K562 (cell line): ENCODE results near the gene APBA2. TPM values are rescaled to one million over a fixed set of nuclear protein-coding genes. Genes with fewer than 3 reads are reported as not detected.

ENCODE experiments used
- ATAC-seq: fragments of 200-7000 bp; cut with Tn5 transposase; 3 replicates; pipeline ENCODE4 v1.9.1; 2020; ENCODE audit warnings: moderate library complexity
- BruUV-seq: library from RNA; stranded (reverse); fragments of 400-500 nt; replicated peaks from 2 replicates; lab custom pipeline; 2021; lab: Mats Ljungman, UMichigan
- CTCF ChIA-PET: fragments of 300-600 bp; formaldehyde crosslinking; extraction: SDS; loops from one replicate; lab custom pipeline; 2021; ENCODE audit warnings: low intra/inter-chr PET ratio; lab: Yijun Ruan, JAX
- POLR2A ChIA-PET: fragments of 300-600, 350-650 bp; sonication (Branson Sonifier 250); formaldehyde crosslinking; extraction: SDS; loops from one replicate; lab custom pipeline; 2021; ENCODE audit warnings: antibody characterized with exemption, inconsistent platforms; lab: Yijun Ruan, JAX
- DNase-seq, 4 experiments: peaks; one replicate each; pipeline versions ENCODE4 v3.0.0 to v3.0.0-alpha.2; 2011 to 2018; ENCODE audit warnings: low spot score in 3 of 4, mixed read lengths in 3 of 4; ENCODE audit errors: extremely low read depth in 1 of 4
- FAIRE-seq: peaks from 2 replicates; lab custom pipeline; 2011; peaks lifted over from hg19 to GRCh38; lab: Jason Lieb, UNC
- H2AFZ ChIP-seq: 2 replicates; pipeline ENCODE4 v1.6.0; 2011; ENCODE audit warnings: low read depth, low read length, control low read depth, inconsistent platforms
- H3K27ac ChIP-seq: fragments of 200-600 bp; 3 replicates; pipeline ENCODE4 v1.8.0; 2011; ENCODE audit warnings: low read depth, mild to moderate bottlenecking, control low read depth, inconsistent platforms, low read length, moderate library complexity, mixed read lengths; ENCODE audit errors: extremely low read depth
- H3K27me3 ChIP-seq, 2 experiments: fragments of 300-600 bp in 1 of 2; 2 replicates in 1 of 2; 3 replicates in 1 of 2; pipeline versions ENCODE4 v1.6.0 to v1.8.0; 2011; ENCODE audit warnings: inconsistent platforms in 2 of 2, low read length in 2 of 2, mild to moderate bottlenecking in 1 of 2, mixed read lengths in 1 of 2, moderate library complexity in 1 of 2; ENCODE audit not compliant: control insufficient read depth in 2 of 2, insufficient read depth in 2 of 2
- H3K36me3 ChIP-seq: fragments of 300-600 bp; 3 replicates; pipeline ENCODE4 v1.8.0; 2011; ENCODE audit warnings: mild to moderate bottlenecking, low read length, inconsistent platforms; ENCODE audit not compliant: control insufficient read depth, insufficient read depth
- H3K4me1 ChIP-seq, 2 experiments: fragments of 200-600 bp in 1 of 2; replicated peaks in 1 of 2; 2 replicates in 1 of 2; 3 replicates in 1 of 2; pipeline versions ENCODE4 v1.5.1 to v1.8.0; 2011; ENCODE audit warnings: inconsistent platforms in 2 of 2, low read length in 2 of 2, mild to moderate bottlenecking in 1 of 2, mixed read lengths in 1 of 2, moderate library complexity in 1 of 2; ENCODE audit not compliant: control insufficient read depth in 2 of 2, insufficient read depth in 2 of 2
- H3K4me2 ChIP-seq: 2 replicates; pipeline ENCODE4 v1.6.1; 2011; ENCODE audit warnings: low read length, control low read depth, inconsistent platforms, mixed read lengths; ENCODE audit not compliant: insufficient read depth
- H3K4me3 ChIP-seq: fragments of 200-600 bp; sonication (generic), shearing (Covaris generic); 2 replicates; pipeline ENCODE4 v1.5.1; 2016; ENCODE audit warnings: control low read depth, inconsistent platforms
- H3K79me2 ChIP-seq: fragments of 200-600 bp; 3 replicates; pipeline ENCODE4 v1.8.0; 2011; ENCODE audit warnings: low read length, inconsistent platforms; ENCODE audit not compliant: control insufficient read depth, insufficient read depth
- H3K9ac ChIP-seq, 2 experiments: 2 replicates each; pipeline versions ENCODE4 v1.6.0 to v1.6.1; 2011; ENCODE audit warnings: low read depth in 2 of 2, low read length in 2 of 2, control low read depth in 1 of 2, inconsistent platforms in 1 of 2, mild to moderate bottlenecking in 1 of 2, mixed read lengths in 1 of 2; ENCODE audit not compliant: insufficient read depth in 1 of 2
- H3K9me1 ChIP-seq: one replicate; pipeline ENCODE4 v1.6.0; 2011; ENCODE audit warnings: inconsistent platforms, mild to moderate bottlenecking, low read length, moderate library complexity; ENCODE audit not compliant: control insufficient read depth, insufficient read depth
- H3K9me3 ChIP-seq: replicated peaks from 2 replicates; pipeline ENCODE4 v1.5.1; 2011; ENCODE audit warnings: low read depth, low read length, inconsistent platforms; ENCODE audit not compliant: control insufficient read depth, insufficient read depth
- H4K20me1 ChIP-seq: replicated peaks from 2 replicates; pipeline ENCODE4 v1.6.1; 2011; ENCODE audit warnings: low read length, inconsistent platforms, mixed read lengths; ENCODE audit not compliant: control insufficient read depth, insufficient read depth
- ATF6 ChIP-seq: sonication (generic); formaldehyde crosslinking; IDR thresholded peaks from 2 replicates; pipeline ENCODE4 v1.4.0; 2020; ENCODE audit warnings: mild to moderate bottlenecking, missing genetic modification reagents
- E2F8 ChIP-seq: fragments of 450-650 bp; IDR thresholded peaks from 2 replicates; pipeline ENCODE4 v1.7.1; 2018; ENCODE audit warnings: mild to moderate bottlenecking, low read depth; ENCODE audit not compliant: partially characterized antibody
- HBP1 ChIP-seq: fragments of 450-650 bp; formaldehyde crosslinking; IDR thresholded peaks from 2 replicates; pipeline ENCODE4 v1.4.0; 2022; ENCODE audit warnings: missing genetic modification characterization
- MCM3 ChIP-seq: fragments of 450-650 bp; IDR thresholded peaks from 2 replicates; pipeline ENCODE4 v1.6.1; 2016
- MNT ChIP-seq, 2 experiments: fragments of 450-650 bp; conservative IDR thresholded peaks; 2 replicates each; pipeline ENCODE4 v1.6.1; 2017; ENCODE audit warnings: mild to moderate bottlenecking in 2 of 2, moderate library complexity in 2 of 2
- MTA1 ChIP-seq: fragments of 450-650 bp; IDR thresholded peaks from 2 replicates; pipeline ENCODE4 v1.6.1; 2017; ENCODE audit warnings: borderline replicate concordance
- NONO ChIP-seq, 2 experiments: fragments of 200-400 bp in 1 of 2; fragments of 450-650 bp in 1 of 2; formaldehyde crosslinking in 1 of 2; IDR thresholded peaks; 2 replicates each; pipeline ENCODE4 v1.6.1; 2017; ENCODE audit warnings: low read depth in 2 of 2, mild to moderate bottlenecking in 2 of 2, moderate library complexity in 2 of 2, low read length in 1 of 2
- POU5F1 ChIP-seq: fragments of 150-350 bp; IDR thresholded peaks from 2 replicates; pipeline ENCODE4 v1.6.1; 2014; ENCODE audit warnings: borderline replicate concordance, low read length, low read depth, mild to moderate bottlenecking; ENCODE audit not compliant: partially characterized antibody
- SMARCE1 ChIP-seq: fragments of 450-650 bp; IDR thresholded peaks from 2 replicates; pipeline ENCODE4 v1.7.1; 2016; ENCODE audit warnings: mild to moderate bottlenecking
- TCFL5 ChIP-seq: fragments of 250-450 bp; sonication (Bioruptor Pico); conservative IDR thresholded peaks from 2 replicates; pipeline ENCODE4 v1.6.1; 2021; ENCODE audit warnings: mild to moderate bottlenecking, moderate library complexity, matching md5 sums
- ZBTB12 ChIP-seq: fragments of 250-450 bp; sonication (Bioruptor Pico); IDR thresholded peaks from 2 replicates; pipeline ENCODE4 v1.4.0; 2020
- ZNF444 ChIP-seq: fragments of 250-450 bp; sonication (Bioruptor Pico); IDR thresholded peaks from 2 replicates; pipeline ENCODE4 v1.4.0; 2020; ENCODE audit warnings: mild to moderate bottlenecking, moderate library complexity
- WGBS: fragments of 100-300 bp; shearing (Covaris generic); methylation state at CpG from one replicate; pipeline ENCODE4 v1.1.6; 2016; ENCODE audit warnings: low coverage, mixed read lengths; ENCODE audit not compliant: insufficient coverage; ENCODE audit errors: missing lambda C conversion rate; 5-methylcytosine and 5-hydroxymethylcytosine counted together
- in situ Hi-C: fragments of 300-500 bp; cut with MboI; formaldehyde crosslinking; loops from 4 replicates; pipeline ENCODE4 v1.15.0; 2018; ENCODE audit warnings: inconsistent platforms, mixed read lengths
- intact Hi-C: fragments of 100-400 bp; cut with micrococcal nuclease; formaldehyde crosslinking; loops from 2 replicates; pipeline ENCODE4 v1.14.2; 2022
- polyA plus RNA-seq, 8 experiments: library from polyadenylated mRNA; depleted of rRNA in 4 of 8; stranded (reverse) in 5 of 8; unstranded in 3 of 8; fragments of >200 nt; fragmentation: Nextera tagmentation in 2 of 8; fragmentation: Illumina TruSeq in 1 of 8; extraction: Ambion mirVana in 2 of 8; extraction: Trizol in 1 of 8; gene quantifications; 2 replicates each; pipeline versions ENCODE4 v1.2.1 to v1.2.3, GENCODE V29; 2011 to 2014; ENCODE audit warnings: inconsistent platforms in 1 of 8, missing spikeins in 1 of 8
- total RNA-seq, 7 experiments: library from RNA; depleted of rRNA in 6 of 7; stranded (reverse); fragments of >200 nt in 6 of 7; fragmentation: Illumina TruSeq in 2 of 7; extraction: Trizol in 2 of 7; gene quantifications; 2 replicates each; pipeline versions ENCODE4 v1.2.1 to v1.2.3, GENCODE V29; 2011 to 2021; ENCODE audit warnings: low replicate concordance in 1 of 7

APBA2 gene
- total and polyA plus RNA-seq, 9 of the 15 experiments (the other 6 are each of a cell fraction or from before 2014, with no cell fraction given): 0.24 to 40.9 (median 25.2) TPM

GRCh38 chr15:28914483-28915023 is 28.8 kb downstream of the APBA2 start:
- peak in 2 of 4 experiments; percentile 61 to 85 for DNase-seq
- TF ChIP-seq MTA1: peak; percentile 61; the same call in 1 of the 2 replicates
- TF ChIP-seq POU5F1: no peak
- TF ChIP-seq SMARCE1: peak; percentile 63
- no peak for TF ChIP-seq ATF6 (CRISPR knock-in tag)
- no peak for TF ChIP-seq NONO (IDR thresholded peaks at IDR 0.05; ENCODE audit: low read depth in 2 of 2, low read length in 1 of 2)
- TF ChIP-seq MCM3: no peak
- TF ChIP-seq ZBTB12 (CRISPR knock-in tag): no peak
- TF ChIP-seq MNT (conservative IDR thresholded peaks at IDR 0.05): no peak
- no peak for TF ChIP-seq HBP1 (CRISPR knock-in tag)
- TF ChIP-seq ZNF444 (CRISPR knock-in tag): no peak
- TF ChIP-seq E2F8: no peak
- TF ChIP-seq TCFL5 (CRISPR knock-in tag): no peak

More at GRCh38 chr15:28914483-28915023, 28.8 kb downstream of the APBA2 start:
- ChIA-PET CTCF (no interaction called here), POLR2A (interaction anchor here (1.0 to 2.0 kb wide), 2 partner anchors 10 to 33 kb away, joined by 3 to 4 read pairs; no protein-coding TSS in a partner anchor)
- peak overlapping the region; percentile 76; the same call in 2 of the 3 replicates for H3K27ac ChIP-seq
- H3K9ac ChIP-seq: peak overlapping the region; percentile 36 to 74; a peak in 3 of 4 replicates
- no peak for FAIRE-seq
- in situ Hi-C loops: no loop called here
- intact Hi-C loops: loop anchor here (5.0 kb wide), 2 partner anchors 43 to 82 kb away; no protein-coding TSS in a partner anchor
- no TSS peak for BruUV-seq
- peak overlapping the region; percentile 15; the same call in 1 of the 2 replicates for H2AFZ ChIP-seq
- H3K27me3 ChIP-seq: no peaks in the 10 kb centered on the region
- no peaks in the 10 kb centered on the region for H3K9me1 ChIP-seq
- peaks cover 10% of the 10 kb centered on the region for H3K36me3 ChIP-seq
- H3K4me2 ChIP-seq: peak overlapping the region; percentile 60
- H3K4me3 ChIP-seq: no peak overlapping the region
- H3K4me1 ChIP-seq: peaks cover 53 to 64% of the 10 kb centered on the region in 2 experiments
- 39% methylated on average over 18 of the region's 18 CpGs for WGBS
- peaks cover 71% of the 10 kb centered on the region for H3K79me2 ChIP-seq
- H3K9me3 ChIP-seq: no peaks in the 10 kb centered on the region
- no peaks in the 10 kb centered on the region for H4K20me1 ChIP-seq
- peak; percentile 41 for ATAC-seq
